Body of pancreas (tissue), 4 donors: ENCODE data around the gene LYSMD2. TPM values are rescaled to one million over a fixed set of nuclear protein-coding genes. Genes with fewer than 3 reads are reported as not detected.

Source experiments
- ATAC-seq: fragments of 150-250 bp; one replicate; pipeline ENCODE4 v1.9.1; 2016
- DNase-seq, 4 donors: peaks; one replicate each; pipeline ENCODE4 v3.0.0-alpha.2; 2019
- H3K27ac ChIP-seq, 4 donors: fragments of 200-600 bp; sonication (generic); 1 replicate in 3 of 4; 2 replicates in 1 of 4; pipeline versions ENCODE4 v1.5.1 to v1.6.1; 2016 to 2019; ENCODE audit warnings: mild to moderate bottlenecking in 1 of 4, mixed read lengths in 1 of 4, moderate library complexity in 1 of 4
- H3K27me3 ChIP-seq, 2 donors: fragments of 200-600 bp; sonication (generic); one replicate each; pipeline ENCODE4 v1.6.0; 2016; ENCODE audit warnings: mild to moderate bottlenecking in 1 of 2
- H3K36me3 ChIP-seq, 2 donors: fragments of 200-600 bp; sonication (generic); replicated peaks in 1 of 2; 2 replicates each; pipeline ENCODE4 v1.5.1; 2016; ENCODE audit warnings: low read depth in 2 of 2; ENCODE audit not compliant: insufficient read depth in 1 of 2
- H3K4me1 ChIP-seq: fragments of 200-600 bp; sonication (generic); one replicate; pipeline ENCODE4 v1.6.0; 2016
- H3K4me3 ChIP-seq, 2 donors: fragments of 200-600 bp; sonication (generic); 1 replicate in 1 of 2; 2 replicates in 1 of 2; pipeline ENCODE4 v1.5.1; 2016 to 2019
- H3K9me3 ChIP-seq, 3 donors: fragments of 200-600 bp; sonication (generic); 1 replicate in 2 of 3; 2 replicates in 1 of 3; pipeline ENCODE4 v1.5.1; 2016
- POLR2A ChIP-seq, 3 donors: fragments of 450-650 bp; IDR thresholded peaks; one replicate each; pipeline ENCODE4 v1.6.1; 2016; ENCODE audit warnings: antibody characterized with exemption in 3 of 3, mild to moderate bottlenecking in 2 of 3
- WGBS, 2 donors: methylation state at CpG; one replicate each; pipeline ENCODE4 v1.1.5; 2017; 5-methylcytosine and 5-hydroxymethylcytosine counted together
- intact Hi-C: fragments of 100-400 bp; cut with DNase I; formaldehyde crosslinking; loops from one replicate; pipeline ENCODE4 v1.15.1; 2023
- total RNA-seq, 2 donors: library from RNA; depleted of rRNA; stranded (reverse); fragments of >200 nt; gene quantifications; one replicate each; pipeline ENCODE4 v1.1.0, GENCODE V29; 2016
- TF ChIP-seq, protein P1 (sequence below), 7 experiments: fragments of 450-650 bp in 4 of 7; fragments of 200-600 bp in 3 of 7; sonication (generic) in 3 of 7; IDR thresholded peaks; one replicate each; pipeline ENCODE4 v1.5.1; 2016 to 2019; ENCODE audit warnings: antibody characterized with exemption in 7 of 7

The LYSMD2 gene
- total RNA-seq, 2 donors from 2014 or later, result 8.0 to 20.1 TPM

DNA sequence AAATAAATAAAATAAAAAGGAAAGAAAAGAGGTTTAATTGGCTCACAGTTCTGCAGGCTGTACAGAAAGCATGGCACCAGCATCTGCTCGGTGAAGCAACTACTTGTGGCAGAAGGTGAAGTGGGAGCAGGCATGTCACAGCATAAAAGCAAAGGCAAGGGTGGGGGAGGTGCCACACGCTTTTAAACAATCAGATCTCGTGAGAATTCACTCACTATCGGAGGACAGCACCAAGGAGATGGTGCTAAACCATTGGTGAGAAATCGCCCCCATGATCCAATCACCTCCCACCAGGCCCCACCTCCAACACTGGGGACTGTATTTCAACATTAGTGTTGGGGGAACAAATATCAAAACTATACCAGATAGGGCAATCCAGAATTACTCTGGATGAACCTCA is 40.9 kb downstream of the LYSMD2 start:
- Histone ChIP-seq H3K27ac (no peak overlapping the region), H3K9me3 (no peaks in the 10 kb centered on the region), H3K4me3 (no peak overlapping the region), H3K4me1 (no peaks in the 10 kb centered on the region), H3K36me3 (no peaks in the 10 kb centered on the region), H3K27me3 (no peaks in the 10 kb centered on the region)
- WGBS, 2 donors, result 80 to 81% methylated on average over 5 of the region's 5 CpGs
- no peak for TF ChIP-seq POLR2A (IDR thresholded peaks at IDR 0.05)
- TF ChIP-seq, protein P1, sequence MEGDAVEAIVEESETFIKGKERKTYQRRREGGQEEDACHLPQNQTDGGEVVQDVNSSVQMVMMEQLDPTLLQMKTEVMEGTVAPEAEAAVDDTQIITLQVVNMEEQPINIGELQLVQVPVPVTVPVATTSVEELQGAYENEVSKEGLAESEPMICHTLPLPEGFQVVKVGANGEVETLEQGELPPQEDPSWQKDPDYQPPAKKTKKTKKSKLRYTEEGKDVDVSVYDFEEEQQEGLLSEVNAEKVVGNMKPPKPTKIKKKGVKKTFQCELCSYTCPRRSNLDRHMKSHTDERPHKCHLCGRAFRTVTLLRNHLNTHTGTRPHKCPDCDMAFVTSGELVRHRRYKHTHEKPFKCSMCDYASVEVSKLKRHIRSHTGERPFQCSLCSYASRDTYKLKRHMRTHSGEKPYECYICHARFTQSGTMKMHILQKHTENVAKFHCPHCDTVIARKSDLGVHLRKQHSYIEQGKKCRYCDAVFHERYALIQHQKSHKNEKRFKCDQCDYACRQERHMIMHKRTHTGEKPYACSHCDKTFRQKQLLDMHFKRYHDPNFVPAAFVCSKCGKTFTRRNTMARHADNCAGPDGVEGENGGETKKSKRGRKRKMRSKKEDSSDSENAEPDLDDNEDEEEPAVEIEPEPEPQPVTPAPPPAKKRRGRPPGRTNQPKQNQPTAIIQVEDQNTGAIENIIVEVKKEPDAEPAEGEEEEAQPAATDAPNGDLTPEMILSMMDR (IDR thresholded peaks at IDR 0.05), result no peak
- intact Hi-C loops, result no loop called here
- ATAC-seq (no peak), DNase-seq (no peak)

DNA sequence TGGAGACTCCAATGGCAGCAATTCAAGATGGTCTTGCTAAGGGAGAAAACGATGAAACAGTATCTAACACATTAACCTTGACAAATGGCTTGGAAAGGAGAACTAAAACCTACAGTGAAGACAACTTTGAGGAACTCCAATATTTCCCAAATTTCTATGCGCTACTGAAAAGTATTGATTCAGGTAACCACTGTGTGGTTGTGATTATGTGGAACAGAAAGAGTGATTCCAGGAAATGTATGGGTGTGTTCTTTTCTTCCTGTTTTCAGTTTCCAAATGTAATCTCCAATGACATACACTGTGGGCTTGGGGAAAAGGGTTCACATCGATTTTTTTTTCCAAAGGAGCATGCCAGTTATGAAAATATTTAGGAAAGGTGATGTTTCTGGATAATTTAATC is 45.3 kb downstream of the LYSMD2 start:
- DNase-seq (no peak), ATAC-seq (no peak)
- intact Hi-C loops, result no loop called here
- Histone ChIP-seq H3K27ac (no peak overlapping the region), H3K27me3 (no peaks in the 10 kb centered on the region), H3K9me3 (no peaks in the 10 kb centered on the region), H3K4me3 (no peak overlapping the region), H3K36me3 (no peaks in the 10 kb centered on the region), H3K4me1 (no peaks in the 10 kb centered on the region)
- WGBS, 2 donors, result 16 to 19% methylated on average over 3 of the region's 3 CpGs
- TF ChIP-seq POLR2A (IDR thresholded peaks at IDR 0.05), result no peak
- TF ChIP-seq, protein P1 (IDR thresholded peaks at IDR 0.05), result no peak

DNA sequence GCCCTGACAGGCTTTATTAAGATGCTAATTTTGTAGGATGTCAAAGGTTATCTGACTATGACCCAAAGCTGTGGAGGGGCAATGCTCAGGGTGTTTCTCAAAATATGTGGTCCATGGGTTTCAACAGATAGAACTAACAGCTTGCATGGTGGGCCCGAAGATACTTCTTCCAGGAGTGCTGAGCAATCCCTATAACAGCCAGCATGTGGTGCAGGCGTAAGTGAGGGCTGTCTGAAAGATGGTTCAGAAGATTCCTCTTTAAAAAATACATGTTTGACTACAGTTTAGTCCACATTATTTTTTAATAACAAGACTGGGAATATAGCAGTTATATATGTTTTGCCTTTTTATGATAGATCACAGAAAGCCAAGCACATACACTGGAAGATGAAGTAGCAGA is 48.6 kb downstream of the LYSMD2 start:
- ATAC-seq, result no peak
- DNase-seq, result no peak
- H3K9me3 ChIP-seq, result no peaks in the 10 kb centered on the region
- 77 to 85% methylated on average over 2 of the region's 2 CpGs for WGBS, 2 donors
- no peak overlapping the region for H3K27ac ChIP-seq
- H3K36me3 ChIP-seq, result no peaks in the 10 kb centered on the region
- TF ChIP-seq, protein P1 (IDR thresholded peaks at IDR 0.05), result no peak
- no peak for TF ChIP-seq POLR2A (IDR thresholded peaks at IDR 0.05)
- H3K4me1 ChIP-seq, result no peaks in the 10 kb centered on the region
- no peak overlapping the region for H3K4me3 ChIP-seq
- no peaks in the 10 kb centered on the region for H3K27me3 ChIP-seq
- intact Hi-C loops, result no loop called here

DNA sequence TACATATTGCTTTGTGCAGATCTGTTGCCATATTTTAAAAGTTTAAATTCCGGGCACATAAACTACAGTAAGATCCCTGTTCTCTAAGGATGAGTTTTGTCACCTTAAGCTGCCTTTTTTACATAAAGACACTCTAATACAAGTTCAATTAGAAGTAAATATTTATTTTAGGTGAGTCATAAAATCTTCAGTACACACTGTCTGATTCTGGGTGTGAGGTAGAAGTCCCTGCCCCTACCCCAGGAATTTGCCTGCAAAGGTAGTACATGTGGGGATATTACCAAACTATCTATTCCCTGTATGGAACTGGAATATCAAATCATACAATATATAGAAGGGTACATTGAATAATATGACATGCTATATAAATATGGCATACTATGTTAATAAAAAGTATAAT is 49.9 kb downstream of the LYSMD2 start:
- no peaks in the 10 kb centered on the region for H3K27me3 ChIP-seq
- DNase-seq (no peak), ATAC-seq (no peak)
- H3K9me3 ChIP-seq, result no peaks in the 10 kb centered on the region
- 0% methylated on average over 1 of the region's 1 CpG for WGBS, 2 donors
- H3K36me3 ChIP-seq, result no peaks in the 10 kb centered on the region
- H3K27ac ChIP-seq, result no peak overlapping the region
- TF ChIP-seq, protein P1 (IDR thresholded peaks at IDR 0.05), result no peak
- no peak for TF ChIP-seq POLR2A (IDR thresholded peaks at IDR 0.05)
- H3K4me3 ChIP-seq, result no peak overlapping the region
- intact Hi-C loops, result no loop called here
- H3K4me1 ChIP-seq, result no peaks in the 10 kb centered on the region

DNA sequence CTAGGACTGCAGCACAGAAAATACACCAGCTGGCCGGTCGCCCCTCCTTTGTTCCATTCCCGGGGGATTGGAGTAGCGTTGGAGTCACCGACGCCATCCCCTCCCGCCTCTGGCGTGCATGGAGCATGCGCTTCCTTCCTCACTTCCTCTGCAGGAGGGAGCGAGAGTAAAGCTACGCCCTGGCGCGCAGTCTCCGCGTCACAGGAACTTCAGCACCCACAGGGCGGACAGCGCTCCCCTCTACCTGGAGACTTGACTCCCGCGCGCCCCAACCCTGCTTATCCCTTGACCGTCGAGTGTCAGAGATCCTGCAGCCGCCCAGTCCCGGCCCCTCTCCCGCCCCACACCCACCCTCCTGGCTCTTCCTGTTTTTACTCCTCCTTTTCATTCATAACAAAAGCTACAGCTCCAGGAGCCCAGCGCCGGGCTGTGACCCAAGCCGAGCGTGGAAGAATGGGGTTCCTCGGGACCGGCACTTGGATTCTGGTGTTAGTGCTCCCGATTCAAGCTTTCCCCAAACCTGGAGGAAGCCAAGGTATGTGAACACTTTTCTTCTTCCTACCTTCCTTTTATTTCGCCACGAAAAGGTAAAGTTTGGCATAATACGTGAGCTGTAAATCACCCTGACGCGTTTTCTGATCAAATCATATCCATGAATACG is 56.0 kb downstream of the LYSMD2 start, which contains the start of gene SCG3:
Gene SCG3, plus strand, starts transcription at position 201 of the 661 bp plus-strand sequence. Its CDS starts 253 bp downstream, at position 454.
- Histone ChIP-seq H3K4me1 (peaks cover 9% of the 10 kb centered on the region), H3K4me3 (peak within 1 kb of the TSS in 1 of 2 donors; percentile 4)
- peak; percentile 90 for ATAC-seq

More for the DNA sequence above, 56.0 kb downstream of the LYSMD2 start, which contains the start of gene SCG3:
- WGBS, 2 donors, result 2 to 3% methylated on average over 37 to 38 of the region's 38 CpGs
- Histone ChIP-seq H3K36me3 (no peaks in the 10 kb centered on the region), H3K27ac (no peak within 1 kb of the TSS), H3K9me3 (no peaks in the 10 kb centered on the region), H3K27me3 (no peaks in the 10 kb centered on the region)
- intact Hi-C loops, result no loop called here
- TF ChIP-seq, protein P1 (IDR thresholded peaks at IDR 0.05), result no peak
- TF ChIP-seq POLR2A (IDR thresholded peaks at IDR 0.05), result peak in 1 of 3 donors; percentile 45
- DNase-seq, result peak; percentile 80 to 91 (median 88)
